Mesendoderm (in vitro differentiated cells): ENCODE results near the gene CPM.
"Not testable (repeated sequence)": the region's sequence is repeated elsewhere in the genome, so short reads cannot be mapped to it uniquely, and the experiment has no call there.

Experiments used
- DNase-seq: peaks from one replicate; pipeline ENCODE4 v3.0.0; 2013
- H2AK5ac ChIP-seq: 2 replicates; pipeline ENCODE4 v1.6.1; 2013; ENCODE audit warnings: low read length, inconsistent platforms
- H2BK120ac ChIP-seq: 2 replicates; pipeline ENCODE4 v1.6.1; 2013; ENCODE audit warnings: low read depth, mild to moderate bottlenecking, low read length, moderate library complexity, mixed read lengths
- H2BK15ac ChIP-seq: replicated peaks from 2 replicates; pipeline ENCODE4 v1.6.1; 2013; ENCODE audit warnings: low read depth, mild to moderate bottlenecking, moderate library complexity
- H2BK5ac ChIP-seq: 2 replicates; pipeline ENCODE4 v1.6.1; 2013; ENCODE audit warnings: low read length, inconsistent platforms
- H3K18ac ChIP-seq: 2 replicates; pipeline ENCODE4 v1.6.1; 2013; ENCODE audit warnings: mild to moderate bottlenecking, low read length, mixed read lengths
- H3K23ac ChIP-seq: one replicate; pipeline ENCODE4 v1.6.1; 2013; ENCODE audit warnings: low read length
- H3K27ac ChIP-seq: 2 replicates; pipeline ENCODE4 v1.5.1; 2013; ENCODE audit warnings: low read depth, mild to moderate bottlenecking, inconsistent platforms, low read length, moderate library complexity
- H3K27me3 ChIP-seq: 2 replicates; pipeline ENCODE4 v1.6.1; 2013; ENCODE audit warnings: low read length, control low read depth, mild to moderate bottlenecking, inconsistent platforms; ENCODE audit not compliant: insufficient read depth, poor library complexity
- H3K36me3 ChIP-seq: 2 replicates; pipeline ENCODE4 v1.6.1; 2013; ENCODE audit warnings: low read length, inconsistent platforms; ENCODE audit not compliant: control insufficient read depth, insufficient read depth
- H3K4ac ChIP-seq: one replicate; pipeline ENCODE4 v1.6.1; 2013; ENCODE audit warnings: low read depth, mild to moderate bottlenecking, low read length, moderate library complexity
- H3K4me1 ChIP-seq: 2 replicates; pipeline ENCODE4 v1.6.1; 2013; ENCODE audit warnings: low read depth, low read length, inconsistent platforms; ENCODE audit not compliant: control insufficient read depth
- H3K4me2 ChIP-seq: 2 replicates; pipeline ENCODE4 v1.6.1; 2013; ENCODE audit warnings: low read length
- H3K4me3 ChIP-seq: 2 replicates; pipeline ENCODE4 v1.5.1; 2013; ENCODE audit warnings: mild to moderate bottlenecking, low read length
- H3K56ac ChIP-seq: one replicate; pipeline ENCODE4 v1.6.1; 2013; ENCODE audit warnings: low read length
- H3K79me1 ChIP-seq: 2 replicates; pipeline ENCODE4 v1.6.1; 2013; ENCODE audit warnings: low read length, inconsistent platforms
- H3K79me2 ChIP-seq: 2 replicates; pipeline ENCODE4 v1.6.1; 2013; ENCODE audit warnings: mild to moderate bottlenecking, low read length; ENCODE audit not compliant: control insufficient read depth, insufficient read depth
- H3K9ac ChIP-seq: 2 replicates; pipeline ENCODE4 v1.6.1; 2013; ENCODE audit warnings: low read length, inconsistent platforms
- H4K5ac ChIP-seq: one replicate; pipeline ENCODE4 v1.6.1; 2013; ENCODE audit warnings: low read length
- H4K8ac ChIP-seq: one replicate; pipeline ENCODE4 v1.6.1; 2013; ENCODE audit warnings: low read depth, mild to moderate bottlenecking, control low read depth, low read length, moderate library complexity
- WGBS: extraction: QIAGEN DNeasy Blood & Tissue Kit; methylation state at CpG from one replicate; pipeline ENCODE4 v1.1.7; 2013; ENCODE audit warnings: low lambda C conversion rate, missing lambda C conversion rate; ENCODE audit not compliant: insufficient coverage; ENCODE audit errors: extremely low coverage; 5-methylcytosine and 5-hydroxymethylcytosine counted together

CPM gene

GRCh38 chr12:68807274-68807575, 125.7 kb downstream of the CPM start:
- Histone ChIP-seq H3K9ac (peak overlapping the region; percentile 74), H3K4me2 (peak overlapping the region; percentile 84), H3K18ac (peak overlapping the region; percentile 30), H3K27ac (peak overlapping the region; percentile 60), H3K56ac (peak overlapping the region; percentile 40)
- H3K4me1 ChIP-seq, H3K4me3 ChIP-seq, H4K8ac ChIP-seq, H3K79me2 ChIP-seq, H3K36me3 ChIP-seq, H2BK5ac ChIP-seq, H2BK15ac ChIP-seq, H3K27me3 ChIP-seq, H2BK120ac ChIP-seq, H4K5ac ChIP-seq, H2AK5ac ChIP-seq, H3K23ac ChIP-seq, H3K79me1 ChIP-seq, H3K4ac ChIP-seq, DNase-seq: not testable (repeated sequence)
- WGBS = no CpG with 5 or more reads among the region's 10 CpGs

GRCh38 chr12:68806488-68807237, 126.3 kb downstream of the CPM start:
- H3K4me1 ChIP-seq = peaks cover 6% of the 10 kb centered on the region
- no peak overlapping the region for H3K4me2 ChIP-seq
- no peak overlapping the region for H3K4me3 ChIP-seq
- H3K27ac ChIP-seq = no peak overlapping the region
- H3K56ac ChIP-seq = no peak overlapping the region
- no peak overlapping the region for H2BK15ac ChIP-seq
- no peak overlapping the region for H3K18ac ChIP-seq
- no peak overlapping the region for H2AK5ac ChIP-seq
- no peak for DNase-seq
- H3K27me3 ChIP-seq = no peaks in the 10 kb centered on the region
- no CpG with 5 or more reads among the region's 18 CpGs for WGBS
- H2BK120ac ChIP-seq = no peak overlapping the region
- H3K79me1 ChIP-seq = no peaks in the 10 kb centered on the region
- no peak overlapping the region for H4K5ac ChIP-seq
- no peak overlapping the region for H4K8ac ChIP-seq
- H3K79me2 ChIP-seq = peaks cover 6% of the 10 kb centered on the region
- no peaks in the 10 kb centered on the region for H3K36me3 ChIP-seq
- no peak overlapping the region for H3K4ac ChIP-seq
- no peak overlapping the region for H2BK5ac ChIP-seq
- no peak overlapping the region for H3K23ac ChIP-seq
- H3K9ac ChIP-seq = no peak overlapping the region

GRCh38 chr12:68805592-68806120, 127.3 kb downstream of the CPM start:
- Histone ChIP-seq H3K4me2 (no peak overlapping the region), H3K4me3 (no peak overlapping the region), H3K56ac (no peak overlapping the region), H2BK120ac (no peak overlapping the region), H4K5ac (no peak overlapping the region), H3K4me1 (peaks cover 6% of the 10 kb centered on the region), H4K8ac (no peak overlapping the region), H3K36me3 (no peaks in the 10 kb centered on the region), H2BK15ac (no peak overlapping the region), H3K79me1 (no peaks in the 10 kb centered on the region), H2AK5ac (no peak overlapping the region), H3K79me2 (peaks cover 6% of the 10 kb centered on the region), H3K27me3 (no peaks in the 10 kb centered on the region), H3K23ac (no peak overlapping the region), H3K9ac (no peak overlapping the region), H2BK5ac (no peak overlapping the region), H3K18ac (no peak overlapping the region), H3K4ac (no peak overlapping the region), H3K27ac (no peak overlapping the region)
- DNase-seq = no peak
- no CpG with 5 or more reads among the region's 7 CpGs for WGBS

GRCh38 chr12:68804657-68805591, 128.0 kb downstream of the CPM start:
- Histone ChIP-seq H3K27ac (no peak overlapping the region), H3K4me2 (no peak overlapping the region), H2AK5ac (no peak overlapping the region), H2BK120ac (no peak overlapping the region), H4K5ac (no peak overlapping the region), H3K4me1 (peaks cover 6% of the 10 kb centered on the region), H3K27me3 (no peaks in the 10 kb centered on the region), H3K56ac (peak overlapping the region; percentile 17), H3K4me3 (no peak overlapping the region), H3K36me3 (no peaks in the 10 kb centered on the region), H3K79me1 (no peaks in the 10 kb centered on the region), H3K4ac (no peak overlapping the region), H2BK15ac (no peak overlapping the region), H3K9ac (no peak overlapping the region), H3K23ac (no peak overlapping the region), H2BK5ac (no peak overlapping the region), H4K8ac (no peak overlapping the region), H3K79me2 (peaks cover 6% of the 10 kb centered on the region), H3K18ac (no peak overlapping the region)
- peak; percentile 54 for DNase-seq
- WGBS = no CpG with 5 or more reads among the region's 32 CpGs

- Histone ChIP-seq H3K27me3 (no peaks in the 10 kb centered on the region), H3K4me1 (peaks cover 6% of the 10 kb centered on the region), H3K9ac (no peak overlapping the region), H3K79me2 (peaks cover 4% of the 10 kb centered on the region), H4K8ac (no peak overlapping the region), H4K5ac (no peak overlapping the region), H3K4ac (no peak overlapping the region), H3K56ac (no peak overlapping the region), H3K36me3 (no peaks in the 10 kb centered on the region), H3K79me1 (no peaks in the 10 kb centered on the region), H2BK15ac (no peak overlapping the region), H3K27ac (no peak overlapping the region), H2AK5ac (no peak overlapping the region), H3K4me2 (no peak overlapping the region), H3K23ac (no peak overlapping the region), H2BK120ac (no peak overlapping the region), H3K4me3 (no peak overlapping the region), H3K18ac (no peak overlapping the region), H2BK5ac (no peak overlapping the region)
- no CpG with 5 or more reads among the region's 5 CpGs for WGBS
- peak; percentile 52 for DNase-seq
These were observed 128.9 kb downstream of the CPM start for GRCh38 chr12:68803948-68804656.
